CD4-positive, alpha-beta T cell (primary cell): Measurements from ENCODE around the gene WNK1. TPM values are rescaled to one million over a fixed set of nuclear protein-coding genes. Genes with fewer than 3 reads are reported as not detected.

Experiments
- ATAC-seq: fragments of 200-7000 bp; cut with Tn5 transposase; one replicate; pipeline ENCODE4 v1.10.0; 2022; ENCODE audit warnings: mild to moderate bottlenecking; ENCODE audit not compliant: poor library complexity
- CTCF ChIA-PET: fragments of 350-600 bp; sonication (Branson Sonifier 250); formaldehyde crosslinking; loops from one replicate; lab custom pipeline; 2021; ENCODE audit warnings: antibody characterized with exemption, inconsistent platforms; lab: Charles Lee
- POLR2A ChIA-PET: fragments of 350-600 bp; sonication (Branson Sonifier 250); formaldehyde crosslinking; loops from one replicate; lab custom pipeline; 2021; ENCODE audit warnings: antibody characterized with exemption, inconsistent platforms; lab: Charles Lee
- DNase-seq, 14 experiments: peaks; one replicate each; pipeline ENCODE4 v3.0.0-alpha.2; 2013 to 2020; ENCODE audit warnings: mixed read lengths in 2 of 14
- H3K27ac ChIP-seq, 2 donors: one replicate each; pipeline versions ENCODE4 v1.5.1 to v1.7.0; 2013; ENCODE audit warnings: low read length in 2 of 2, low read depth in 1 of 2, mild to moderate bottlenecking in 1 of 2
- H3K27me3 ChIP-seq, 2 experiments: 1 replicate in 1 of 2; 2 replicates in 1 of 2; pipeline versions ENCODE4 v1.6.1 to v1.7.0; 2013; ENCODE audit warnings: low read length in 2 of 2, control low read depth in 1 of 2, mild to moderate bottlenecking in 1 of 2, moderate library complexity in 1 of 2; ENCODE audit not compliant: insufficient read depth in 2 of 2, control insufficient read depth in 1 of 2
- H3K36me3 ChIP-seq: one replicate; pipeline ENCODE4 v1.6.1; 2013; ENCODE audit warnings: low read length, control low read depth; ENCODE audit not compliant: insufficient read depth
- H3K4me1 ChIP-seq: one replicate; pipeline ENCODE4 v1.6.1; 2013; ENCODE audit warnings: low read length, control low read depth; ENCODE audit not compliant: insufficient read depth
- H3K4me3 ChIP-seq: one replicate; pipeline ENCODE4 v1.5.1; 2013; ENCODE audit warnings: mild to moderate bottlenecking, low read length, moderate library complexity
- H3K9me3 ChIP-seq, 2 experiments: 1 replicate in 1 of 2; 2 replicates in 1 of 2; pipeline versions ENCODE4 v1.6.1 to v1.7.0; 2013; ENCODE audit warnings: low read length in 2 of 2, mild to moderate bottlenecking in 2 of 2, control low read depth in 1 of 2, moderate library complexity in 1 of 2; ENCODE audit not compliant: control insufficient read depth in 1 of 2, insufficient read depth in 1 of 2
- H3K27ac Mint-ChIP-seq: one replicate; pipeline ENCODE4 v1.8.0; 2020; ENCODE audit warnings: mixed read lengths
- H3K27me3 Mint-ChIP-seq: one replicate; pipeline ENCODE4 v1.8.0; 2021; ENCODE audit warnings: mixed read lengths
- H3K36me3 Mint-ChIP-seq: one replicate; pipeline ENCODE4 v1.8.0; 2021; ENCODE audit warnings: low read depth, mixed read lengths
- H3K4me1 Mint-ChIP-seq: one replicate; pipeline ENCODE4 v1.8.0; 2021; ENCODE audit warnings: low read depth, mixed read lengths
- H3K4me3 Mint-ChIP-seq: one replicate; pipeline ENCODE4 v1.8.0; 2020; ENCODE audit warnings: mild to moderate bottlenecking, mixed read lengths
- H3K9me3 Mint-ChIP-seq: one replicate; pipeline ENCODE4 v1.8.0; 2020; ENCODE audit warnings: mixed read lengths
- intact Hi-C, 2 experiments: fragments of 100-400 bp; cut with DNase I in 1 of 2; cut with micrococcal nuclease in 1 of 2; formaldehyde crosslinking; loops; one replicate each; pipeline versions ENCODE4 v1.15.1 to v1.9.0; 2023 to 2025; cut with DNase I, micrococcal nuclease
- total RNA-seq, 174 experiments: library from RNA in 2 of 174; stranded (reverse) in 2 of 174; gene quantifications; one replicate each; pipeline ENCODE4 v1.2.3 and lab custom pipeline; 2021 to 2026
- TF ChIP-seq, protein P1 (sequence below): fragments of 200-600 bp; IDR thresholded peaks from one replicate; pipeline ENCODE4 v1.8.0; 2022; ENCODE audit warnings: antibody characterized with exemption, mild to moderate bottlenecking

Gene WNK1
- total RNA-seq, 2 experiments from 2014 or later: 193 to 198 TPM

DNA sequence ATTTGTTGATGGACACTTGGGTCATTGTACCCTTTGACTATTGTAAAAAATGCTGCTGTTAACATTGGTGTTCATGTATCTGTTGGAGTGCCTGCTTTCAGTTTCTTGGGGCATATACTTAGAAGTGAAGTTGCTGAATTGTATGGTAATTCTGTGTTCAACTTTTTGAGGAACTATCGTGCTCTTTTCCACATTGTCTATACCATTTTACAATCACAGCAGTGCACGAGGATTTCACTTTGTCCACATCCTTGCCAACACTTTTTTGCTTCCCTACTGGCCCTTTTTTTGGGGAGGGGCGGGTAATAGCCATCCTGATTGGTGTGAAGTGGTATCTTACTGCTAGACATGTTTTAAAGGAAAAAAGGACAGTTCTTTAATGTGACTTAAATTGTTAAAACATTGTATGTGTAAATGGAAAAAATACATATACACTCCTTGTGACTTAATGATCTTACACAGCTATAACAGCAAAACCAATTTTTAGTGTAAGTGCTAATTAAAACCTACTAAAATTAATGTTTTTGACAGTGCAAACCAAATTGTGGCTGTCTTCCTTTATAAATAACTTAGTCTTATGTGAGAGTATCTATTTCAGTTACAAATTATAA is 52.7 kb downstream of the WNK1 start:
- peak overlapping the region; percentile 50 for H3K27ac Mint-ChIP-seq
- H3K27ac ChIP-seq: no peak overlapping the region

DNA sequence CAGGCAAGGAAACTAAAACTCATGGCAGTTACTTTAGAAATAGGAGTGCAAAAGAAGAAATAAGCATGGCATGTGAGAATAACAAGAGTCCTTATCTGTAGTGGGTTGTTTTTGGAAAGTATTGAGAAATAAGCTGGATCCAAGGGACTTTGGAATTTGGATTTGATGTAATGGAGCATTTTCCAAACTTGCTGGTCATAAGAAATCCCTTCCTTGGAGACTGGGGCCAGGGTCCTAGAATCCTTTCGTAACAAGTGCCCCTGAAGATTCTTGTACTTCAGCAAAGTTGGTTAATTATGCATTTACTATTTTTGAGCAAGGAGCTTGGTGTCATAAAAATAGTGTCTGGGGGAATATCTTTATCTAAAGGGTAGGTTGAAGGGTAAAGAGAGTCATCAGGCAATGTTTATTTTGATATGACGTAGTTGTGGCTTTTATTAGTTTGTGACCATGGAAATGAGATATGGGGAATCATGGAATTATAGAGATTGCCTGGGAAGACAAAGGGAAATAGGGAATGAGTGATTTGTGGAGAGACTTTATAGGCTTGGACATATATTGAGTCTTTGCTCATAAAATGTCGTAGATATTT is 53.9 kb downstream of the WNK1 start:
- DNase-seq: no peak
- Mint-ChIP-seq H3K4me1 (peaks cover 87% of the 10 kb centered on the region), H3K4me3 (peak overlapping the region; percentile 59), H3K9me3 (no peaks in the 10 kb centered on the region), H3K27me3 (no peaks in the 10 kb centered on the region), H3K27ac (peak overlapping the region; percentile 10), H3K36me3 (no peaks in the 10 kb centered on the region)
- peak overlapping the region in 1 of 2 donors; percentile 26 for H3K27ac ChIP-seq
- ATAC-seq: no peak
- H3K27me3 ChIP-seq: no peaks in the 10 kb centered on the region
- no peak overlapping the region for H3K4me3 ChIP-seq
- H3K9me3 ChIP-seq: no peaks in the 10 kb centered on the region
- H3K36me3 ChIP-seq: no peaks in the 10 kb centered on the region
- peaks cover 50% of the 10 kb centered on the region for H3K4me1 ChIP-seq
- intact Hi-C loops: loop anchor here in 1 of 2 experiments (2.0 kb wide), 1 partner anchor 15 kb away; no protein-coding TSS in a partner anchor
- CTCF ChIA-PET: interaction anchor here (1.2 to 2.4 kb wide), 2 partner anchors 55 to 230 kb away, joined by 3 to 7 read pairs; no protein-coding TSS in a partner anchor
- POLR2A ChIA-PET: interaction anchor here (1.2 to 5.5 kb wide), 4 partner anchors 21 to 230 kb away, joined by 3 to 35 read pairs (median 6); partner anchors contain the start of gene WNK1
- TF ChIP-seq, protein P1, sequence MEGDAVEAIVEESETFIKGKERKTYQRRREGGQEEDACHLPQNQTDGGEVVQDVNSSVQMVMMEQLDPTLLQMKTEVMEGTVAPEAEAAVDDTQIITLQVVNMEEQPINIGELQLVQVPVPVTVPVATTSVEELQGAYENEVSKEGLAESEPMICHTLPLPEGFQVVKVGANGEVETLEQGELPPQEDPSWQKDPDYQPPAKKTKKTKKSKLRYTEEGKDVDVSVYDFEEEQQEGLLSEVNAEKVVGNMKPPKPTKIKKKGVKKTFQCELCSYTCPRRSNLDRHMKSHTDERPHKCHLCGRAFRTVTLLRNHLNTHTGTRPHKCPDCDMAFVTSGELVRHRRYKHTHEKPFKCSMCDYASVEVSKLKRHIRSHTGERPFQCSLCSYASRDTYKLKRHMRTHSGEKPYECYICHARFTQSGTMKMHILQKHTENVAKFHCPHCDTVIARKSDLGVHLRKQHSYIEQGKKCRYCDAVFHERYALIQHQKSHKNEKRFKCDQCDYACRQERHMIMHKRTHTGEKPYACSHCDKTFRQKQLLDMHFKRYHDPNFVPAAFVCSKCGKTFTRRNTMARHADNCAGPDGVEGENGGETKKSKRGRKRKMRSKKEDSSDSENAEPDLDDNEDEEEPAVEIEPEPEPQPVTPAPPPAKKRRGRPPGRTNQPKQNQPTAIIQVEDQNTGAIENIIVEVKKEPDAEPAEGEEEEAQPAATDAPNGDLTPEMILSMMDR: no peak

More for the DNA sequence above, 52.7 kb downstream of the WNK1 start:
- ATAC-seq (no peak), DNase-seq (no peak)
- CTCF ChIA-PET: interaction anchor here (1.1 to 1.4 kb wide), 2 partner anchors 9 to 51 kb away, joined by 3 to 7 read pairs; no protein-coding TSS in a partner anchor
- POLR2A ChIA-PET: interaction anchor here (5.5 kb wide), 1 partner anchor 52 kb away, joined by 35 read pairs; the partner anchor contains the start of gene WNK1
- TF ChIP-seq, protein P1: no peak
- Mint-ChIP-seq H3K9me3 (no peaks in the 10 kb centered on the region), H3K4me1 (peaks cover 87% of the 10 kb centered on the region), H3K36me3 (peaks cover 7% of the 10 kb centered on the region), H3K4me3 (peak overlapping the region; percentile 2), H3K27me3 (no peaks in the 10 kb centered on the region)
- Histone ChIP-seq H3K36me3 (no peaks in the 10 kb centered on the region), H3K4me1 (peaks cover 46% of the 10 kb centered on the region), H3K27me3 (no peaks in the 10 kb centered on the region), H3K4me3 (no peak overlapping the region), H3K9me3 (no peaks in the 10 kb centered on the region)
- intact Hi-C loops: no loop called here

DNA sequence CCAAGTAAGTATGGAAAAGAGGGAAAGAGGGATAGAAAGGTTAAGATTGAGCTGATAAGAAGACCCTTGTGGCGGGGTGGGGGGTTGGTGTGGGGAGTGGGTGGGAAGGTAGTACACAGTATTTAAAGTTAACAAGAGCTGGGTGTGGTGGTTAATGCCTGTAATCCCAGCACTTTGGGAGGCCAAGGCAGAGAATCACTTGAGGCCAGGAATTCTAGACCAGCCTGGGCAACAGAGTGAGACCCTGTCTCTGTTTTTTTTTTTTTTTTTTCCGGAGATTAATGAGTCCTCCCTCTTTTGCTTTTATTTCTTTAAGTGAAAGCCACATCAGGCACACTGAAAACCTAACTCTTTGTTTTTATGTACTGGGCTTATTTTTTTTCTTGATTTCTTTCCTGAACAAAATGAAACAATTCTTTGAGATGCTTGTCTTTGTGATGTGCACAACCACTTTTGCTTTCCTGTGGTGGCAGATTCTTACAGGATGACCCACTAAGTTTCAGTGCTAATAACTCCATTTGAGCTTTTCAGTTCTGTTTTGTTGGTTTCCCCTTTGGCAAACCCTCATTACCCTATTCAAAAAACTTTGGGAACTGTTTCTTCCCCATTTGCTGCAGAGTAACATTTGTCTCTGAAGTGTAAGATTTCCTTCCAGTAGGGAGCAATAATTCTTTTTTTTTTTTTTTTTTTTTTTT is 54.8 kb downstream of the WNK1 start:
- Mint-ChIP-seq H3K4me3 (peak overlapping the region; percentile 56), H3K27me3 (no peaks in the 10 kb centered on the region)
- CTCF ChIA-PET: interaction anchor here (0.7 to 2.4 kb wide), 3 partner anchors 56 to 231 kb away, joined by 3 to 7 read pairs (median 3); no protein-coding TSS in a partner anchor

More for the DNA sequence above, 54.8 kb downstream of the WNK1 start:
- no peaks in the 10 kb centered on the region for H3K36me3 ChIP-seq
- Mint-ChIP-seq H3K27ac (peak overlapping the region; percentile 10), H3K36me3 (no peaks in the 10 kb centered on the region), H3K9me3 (no peaks in the 10 kb centered on the region), H3K4me1 (peaks cover 87% of the 10 kb centered on the region)
- H3K4me1 ChIP-seq: peaks cover 45% of the 10 kb centered on the region
- DNase-seq (peak in 3 of 14 experiments; percentile 58 to 73 (median 62)), ATAC-seq (peak; percentile 46)
- H3K9me3 ChIP-seq: no peaks in the 10 kb centered on the region
- peak overlapping the region; percentile 10 for H3K4me3 ChIP-seq
- intact Hi-C loops: loop anchor here in 1 of 2 experiments (2.0 kb wide), 1 partner anchor 16 kb away; no protein-coding TSS in a partner anchor
- POLR2A ChIA-PET: interaction anchor here (0.6 to 5.5 kb wide), 6 partner anchors 10 to 786 kb away, joined by 3 to 35 read pairs (median 4); partner anchors contain the start of gene WNK1
- H3K27me3 ChIP-seq: no peaks in the 10 kb centered on the region
- H3K27ac ChIP-seq: peak overlapping the region in 1 of 2 donors; percentile 26
- TF ChIP-seq, protein P1: no peak
